Glomerular endothelial cell (primary cell): Measurements from ENCODE around the gene LRRC74B. TPM values are rescaled to one million over a fixed set of nuclear protein-coding genes. Genes with fewer than 3 reads are reported as not detected.

Experiments used
- DNase-seq: peaks from one replicate; pipeline ENCODE4 v3.0.0-alpha.2; 2011; ENCODE audit warnings: low read depth, low spot score; ENCODE audit errors: extremely low read depth
- total RNA-seq: library from RNA; depleted of rRNA; stranded (reverse); fragments of >200 nt; gene quantifications from 2 replicates; pipeline ENCODE4 v1.2.3, GENCODE V29; 2015

The LRRC74B gene
- total RNA-seq, 1 donor from 2014 or later = not detected

GRCh38 chr22:21013657-21014201 is 32.0 kb upstream of the LRRC74B start:
- no peak for DNase-seq

GRCh38 chr22:21014202-21014725 is 31.5 kb upstream of the LRRC74B start:
- DNase-seq = peak; percentile 14

GRCh38 chr22:21014726-21015465 is 30.9 kb upstream of the LRRC74B start, which contains the start of gene P2RX6:
Gene P2RX6 (plus strand): TSS chr22:21015165. CDS start chr22:21015175, 10 bp downstream.
- no peak for DNase-seq

- DNase-seq = no peak
These were observed 30.2 kb upstream of the LRRC74B start for GRCh38 chr22:21015466-21016006.

GRCh38 chr22:21016644-21017420 is 28.9 kb upstream of the LRRC74B start:
- no peak for DNase-seq

GRCh38 chr22:21018314-21018713 is 27.4 kb upstream of the LRRC74B start:
- DNase-seq = no peak

GRCh38 chr22:21020802-21021429 is 24.8 kb upstream of the LRRC74B start:
- DNase-seq = no peak

- no peak for DNase-seq
These were observed 23.2 kb upstream of the LRRC74B start for GRCh38 chr22:21022507-21022906.

GRCh38 chr22:21022955-21023614 is 22.7 kb upstream of the LRRC74B start:
- DNase-seq = no peak

- DNase-seq = no peak
These were observed 20.5 kb upstream of the LRRC74B start for GRCh38 chr22:21025266-21025665.

- DNase-seq = no peak
These were observed 19.7 kb upstream of the LRRC74B start for GRCh38 chr22:21025763-21026755.

- no peak for DNase-seq
These were observed 18.7 kb upstream of the LRRC74B start for GRCh38 chr22:21026783-21027692.

GRCh38 chr22:21028277-21029251 is 17.2 kb upstream of the LRRC74B start:
- DNase-seq = no peak

GRCh38 chr22:21029486-21030025 is 16.2 kb upstream of the LRRC74B start:
- no peak for DNase-seq

- DNase-seq = no peak
These were observed 15.7 kb upstream of the LRRC74B start for GRCh38 chr22:21030032-21030431.
